MM.1S (cell line): ENCODE results near the gene AP5Z1.

Source experiments
- DNase-seq: peaks from one replicate; pipeline ENCODE4 v3.0.0-alpha.2; 2015
- H2AFZ ChIP-seq: fragments of 300-600 bp; sonication (generic); 2 replicates; pipeline ENCODE4 v1.6.0; 2016; ENCODE audit warnings: antibody characterized with exemption, low read length
- H3F3A ChIP-seq: fragments of 300-600 bp; sonication (generic); 2 replicates; pipeline ENCODE4 v1.6.1; 2016; ENCODE audit warnings: mild to moderate bottlenecking, antibody characterized with exemption, low read length, moderate library complexity, mixed read lengths; ENCODE audit not compliant: insufficient read depth
- H3K27ac ChIP-seq: fragments of 300-600 bp; sonication (generic); 2 replicates; pipeline ENCODE4 v1.5.1; 2016; ENCODE audit warnings: mild to moderate bottlenecking, low read length
- H3K27me3 ChIP-seq: fragments of 300-600 bp; sonication (generic); replicated peaks from 2 replicates; pipeline ENCODE4 v1.6.0; 2016; ENCODE audit warnings: low read length; ENCODE audit not compliant: insufficient read depth
- H3K36me3 ChIP-seq: fragments of 300-600 bp; sonication (generic); replicated peaks from 2 replicates; pipeline ENCODE4 v1.6.1; 2016; ENCODE audit warnings: mild to moderate bottlenecking, low read length, mixed read lengths; ENCODE audit not compliant: insufficient read depth
- H3K4me1 ChIP-seq: fragments of 300-600 bp; sonication (generic); 2 replicates; pipeline ENCODE4 v1.6.1; 2016; ENCODE audit warnings: low read length, mixed read lengths
- H3K4me2 ChIP-seq: fragments of 300-600 bp; sonication (generic); 2 replicates; pipeline ENCODE4 v1.6.0; 2016; ENCODE audit warnings: low read depth, low read length
- H3K4me3 ChIP-seq: fragments of 300-600 bp; sonication (generic); 2 replicates; pipeline ENCODE4 v1.5.1; 2016; ENCODE audit warnings: low read length, mixed read lengths
- H3K79me2 ChIP-seq: fragments of 300-600 bp; sonication (generic); 2 replicates; pipeline ENCODE4 v1.6.1; 2016; ENCODE audit warnings: mixed run types, low read length, mixed read lengths
- H3K9ac ChIP-seq: fragments of 300-600 bp; sonication (generic); 2 replicates; pipeline ENCODE4 v1.6.1; 2016; ENCODE audit warnings: low read length, mixed read lengths
- H3K9me2 ChIP-seq: fragments of 300-600 bp; sonication (generic); replicated peaks from 2 replicates; pipeline ENCODE4 v1.6.1; 2016; ENCODE audit warnings: mild to moderate bottlenecking, low read length, mixed read lengths; ENCODE audit not compliant: insufficient read depth
- H3K9me3 ChIP-seq: fragments of 300-600 bp; sonication (generic); replicated peaks from 2 replicates; pipeline ENCODE4 v1.6.1; 2016; ENCODE audit warnings: mild to moderate bottlenecking, low read length, mixed read lengths; ENCODE audit not compliant: insufficient read depth
- H4K20me1 ChIP-seq: fragments of 300-600 bp; sonication (generic); 2 replicates; pipeline ENCODE4 v1.6.1; 2016; ENCODE audit warnings: mild to moderate bottlenecking, low read length, moderate library complexity, mixed read lengths; ENCODE audit not compliant: insufficient read depth
- CTCF ChIP-seq: fragments of 300-600 bp; sonication (generic); IDR thresholded peaks from 2 replicates; pipeline ENCODE4 v1.5.1; 2016; ENCODE audit warnings: antibody characterized with exemption, low read length, mixed read lengths
- EZH2 ChIP-seq: fragments of 300-600 bp; sonication (generic); optimal IDR thresholded peaks from 2 replicates; pipeline ENCODE3; 2017; ENCODE audit warnings: low read depth, mild to moderate bottlenecking, antibody characterized with exemption, low read length, mixed read lengths
- EZH2phosphoT487 ChIP-seq: fragments of 300-600 bp; sonication (generic); IDR thresholded peaks from 2 replicates; pipeline ENCODE4 v1.6.1; 2018; ENCODE audit warnings: antibody characterized with exemption, low read length

AP5Z1 gene

GRCh38 chr7:4749363-4749762 is 26.1 kb upstream of the AP5Z1 start:
- Histone ChIP-seq H3F3A (peaks cover 24% of the 10 kb centered on the region), H3K4me3 (no peak overlapping the region), H3K27me3 (no peaks in the 10 kb centered on the region), H3K79me2 (peaks cover 59% of the 10 kb centered on the region), H4K20me1 (no peaks in the 10 kb centered on the region), H3K9me2 (no peaks in the 10 kb centered on the region), H3K9ac (no peak overlapping the region), H3K36me3 (no peaks in the 10 kb centered on the region), H3K4me2 (no peak overlapping the region), H2AFZ (no peak overlapping the region), H3K4me1 (peaks cover 10% of the 10 kb centered on the region), H3K27ac (no peak overlapping the region), H3K9me3 (no peaks in the 10 kb centered on the region)
- no peak for TF ChIP-seq CTCF
- no peak for TF ChIP-seq EZH2phosphoT487
- TF ChIP-seq EZH2: no peak
- no peak for DNase-seq

GRCh38 chr7:4749798-4750197 is 25.6 kb upstream of the AP5Z1 start:
- no peak overlapping the region for H3K4me3 ChIP-seq
- peaks cover 59% of the 10 kb centered on the region for H3K79me2 ChIP-seq
- no peaks in the 10 kb centered on the region for H3K9me2 ChIP-seq
- no peak for DNase-seq
- no peak overlapping the region for H3K9ac ChIP-seq
- H3K4me2 ChIP-seq: no peak overlapping the region
- H4K20me1 ChIP-seq: no peaks in the 10 kb centered on the region
- no peaks in the 10 kb centered on the region for H3K9me3 ChIP-seq
- H3K27ac ChIP-seq: no peak overlapping the region
- no peaks in the 10 kb centered on the region; the same call in 1 of the 2 replicates for H3K36me3 ChIP-seq
- 0 out of 2 replicates have a peak, but pooled peaks cover 6% of the 10 kb centered on the region for H3K4me1 ChIP-seq
- no peaks in the 10 kb centered on the region for H3K27me3 ChIP-seq
- H3F3A ChIP-seq: peaks cover 20% of the 10 kb centered on the region
- no peak overlapping the region for H2AFZ ChIP-seq
- TF ChIP-seq EZH2phosphoT487 (no peak), CTCF (no peak), EZH2 (no peak)

- no peak for DNase-seq
- peaks cover 57% of the 10 kb centered on the region for H3K79me2 ChIP-seq
- no peak overlapping the region for H3K27ac ChIP-seq
- no peak overlapping the region for H2AFZ ChIP-seq
- H3K9me2 ChIP-seq: no peaks in the 10 kb centered on the region
- no peaks in the 10 kb centered on the region for H3K9me3 ChIP-seq
- H3K4me1 ChIP-seq: 0 out of 2 replicates have a peak, but pooled peaks cover 4% of the 10 kb centered on the region
- TF ChIP-seq EZH2phosphoT487 (no peak), CTCF (no peak), EZH2 (no peak)
- H3K9ac ChIP-seq: no peak overlapping the region
- H4K20me1 ChIP-seq: no peaks in the 10 kb centered on the region
- no peaks in the 10 kb centered on the region for H3K27me3 ChIP-seq
- no peaks in the 10 kb centered on the region; the same call in 1 of the 2 replicates for H3K36me3 ChIP-seq
- H3F3A ChIP-seq: peaks cover 4% of the 10 kb centered on the region
- no peak overlapping the region for H3K4me2 ChIP-seq
- H3K4me3 ChIP-seq: no peak overlapping the region
These were observed 23.9 kb upstream of the AP5Z1 start for GRCh38 chr7:4751398-4751947.
